Psoas muscle (tissue), 8 donors: ENCODE results near the gene GLMP. TPM values are rescaled to one million over a fixed set of nuclear protein-coding genes. Genes with fewer than 3 reads are reported as not detected.

Experiments
- ATAC-seq, 4 donors: fragments of 200-7000 bp; cut with Tn5 transposase; one replicate each; pipeline ENCODE4 v1.9.1; 2020; ENCODE audit warnings: moderate library complexity in 3 of 4, mild to moderate bottlenecking in 2 of 4
- DNase-seq, 2 donors: peaks; one replicate each; pipeline ENCODE4 v3.0.0-alpha.2; 2020
- H3K27ac ChIP-seq: fragments of 200-600 bp; one replicate; pipeline ENCODE4 v1.8.0; 2022
- H3K27me3 ChIP-seq, 3 donors: fragments of 200-600 bp in 1 of 3; one replicate each; pipeline versions ENCODE4 v1.6.1 to v1.8.0; 2013 to 2022; ENCODE audit warnings: low read length in 2 of 3, mild to moderate bottlenecking in 2 of 3, moderate library complexity in 1 of 3; ENCODE audit not compliant: insufficient read depth in 3 of 3
- H3K36me3 ChIP-seq, 2 donors: fragments of 200-600 bp in 1 of 2; one replicate each; pipeline versions ENCODE4 v1.6.1 to v1.8.0; 2013 to 2022; ENCODE audit warnings: low read depth in 1 of 2, mild to moderate bottlenecking in 1 of 2, moderate library complexity in 1 of 2; ENCODE audit not compliant: insufficient read depth in 1 of 2
- H3K4me1 ChIP-seq: fragments of 200-600 bp; one replicate; pipeline ENCODE4 v1.8.0; 2022
- H3K4me3 ChIP-seq: fragments of 200-600 bp; one replicate; pipeline ENCODE4 v1.8.0; 2022; ENCODE audit warnings: mild to moderate bottlenecking
- H3K9me3 ChIP-seq: fragments of 200-600 bp; one replicate; pipeline ENCODE4 v1.8.0; 2022
- WGBS, 3 donors: extraction: QIAGEN DNeasy Blood & Tissue Kit; methylation state at CpG; one replicate each; pipeline versions ENCODE4 v1.1.6 to v1.1.7; 2013; 5-methylcytosine and 5-hydroxymethylcytosine counted together
- intact Hi-C, 2 donors: fragments of 100-400 bp; cut with DNase I; formaldehyde crosslinking; loops; one replicate each; pipeline versions ENCODE4 v1.11.0 to v1.14.2; 2022
- polyA plus RNA-seq, 3 donors: library from polyadenylated mRNA; stranded (reverse); fragments of 200-250 nt; gene quantifications; one replicate each; pipeline ENCODE4 v1.2.3, GENCODE V29; 2013
- total RNA-seq, 4 donors: library from RNA; stranded (reverse); fragmentation: NEBNext Ultra II Directional in 2 of 4; extraction: Animal tissue kit (Norgen Biotek cat#: 25700) in 2 of 4; gene quantifications; one replicate each; pipeline versions ENCODE4 v1.2.1 to v1.2.4, GENCODE V29; 2021 to 2023
- TF ChIP-seq, protein P1 (sequence below): fragments of 200-600 bp; IDR thresholded peaks from one replicate; pipeline ENCODE4 v1.8.0; 2022; ENCODE audit warnings: antibody characterized with exemption
- donor health status: healthy with polysubstance abuse.
- donor health status: DM: no; HTN: no; CAD: no; lungs with moderate emphysema.
- donor health status: Bipolar disorder and iron deficiency.
- donor health status: healthy.
- donor health status: DM: yes; HTN: yes; CAD: no.
- donor health status: DM: no; HTN: no; CAD: no.
- donor health status: DM: no; HTN: no; CAD: no.
- donor health status: DM: yes; HTN: yes; CAD: no.

GLMP gene
- total and polyA plus RNA-seq, 7 donors = 5.1 to 9.6 (median 7.4) TPM

DNA sequence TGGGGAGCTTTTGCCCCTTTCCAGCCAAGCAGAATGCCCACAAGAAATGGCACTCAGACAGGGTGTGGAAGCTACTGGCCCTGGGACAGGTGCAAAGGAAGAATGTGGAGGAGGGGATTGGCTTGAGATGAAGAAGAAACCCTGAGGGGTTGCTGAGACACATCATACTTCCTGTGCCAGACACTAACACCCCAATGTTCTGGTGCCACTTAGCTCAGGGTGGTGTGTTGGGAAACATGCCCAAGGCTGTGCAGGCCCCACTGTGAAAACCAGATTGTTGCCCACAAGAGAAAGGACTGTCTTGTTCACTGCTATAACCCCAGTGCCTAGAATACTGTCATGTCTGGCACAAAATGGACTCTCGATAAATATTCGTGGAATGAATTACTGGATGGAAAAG, 37.8 kb downstream of the GLMP start:
- H3K4me3 ChIP-seq = no peak overlapping the region
- H3K4me1 ChIP-seq = no peaks in the 10 kb centered on the region
- intact Hi-C loops = no loop called here
- peaks cover 16 to 100% of the 10 kb centered on the region in 2 donors for H3K36me3 ChIP-seq
- DNase-seq (no peak), ATAC-seq (no peak)
- no peaks in the 10 kb centered on the region for H3K9me3 ChIP-seq
- no peaks in the 10 kb centered on the region for H3K27me3 ChIP-seq
- TF ChIP-seq, protein P1, sequence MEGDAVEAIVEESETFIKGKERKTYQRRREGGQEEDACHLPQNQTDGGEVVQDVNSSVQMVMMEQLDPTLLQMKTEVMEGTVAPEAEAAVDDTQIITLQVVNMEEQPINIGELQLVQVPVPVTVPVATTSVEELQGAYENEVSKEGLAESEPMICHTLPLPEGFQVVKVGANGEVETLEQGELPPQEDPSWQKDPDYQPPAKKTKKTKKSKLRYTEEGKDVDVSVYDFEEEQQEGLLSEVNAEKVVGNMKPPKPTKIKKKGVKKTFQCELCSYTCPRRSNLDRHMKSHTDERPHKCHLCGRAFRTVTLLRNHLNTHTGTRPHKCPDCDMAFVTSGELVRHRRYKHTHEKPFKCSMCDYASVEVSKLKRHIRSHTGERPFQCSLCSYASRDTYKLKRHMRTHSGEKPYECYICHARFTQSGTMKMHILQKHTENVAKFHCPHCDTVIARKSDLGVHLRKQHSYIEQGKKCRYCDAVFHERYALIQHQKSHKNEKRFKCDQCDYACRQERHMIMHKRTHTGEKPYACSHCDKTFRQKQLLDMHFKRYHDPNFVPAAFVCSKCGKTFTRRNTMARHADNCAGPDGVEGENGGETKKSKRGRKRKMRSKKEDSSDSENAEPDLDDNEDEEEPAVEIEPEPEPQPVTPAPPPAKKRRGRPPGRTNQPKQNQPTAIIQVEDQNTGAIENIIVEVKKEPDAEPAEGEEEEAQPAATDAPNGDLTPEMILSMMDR = no peak
- no peak overlapping the region for H3K27ac ChIP-seq
- WGBS, 3 donors = 87 to 93% (median 87%) methylated on average over 2 of the region's 2 CpGs

DNA sequence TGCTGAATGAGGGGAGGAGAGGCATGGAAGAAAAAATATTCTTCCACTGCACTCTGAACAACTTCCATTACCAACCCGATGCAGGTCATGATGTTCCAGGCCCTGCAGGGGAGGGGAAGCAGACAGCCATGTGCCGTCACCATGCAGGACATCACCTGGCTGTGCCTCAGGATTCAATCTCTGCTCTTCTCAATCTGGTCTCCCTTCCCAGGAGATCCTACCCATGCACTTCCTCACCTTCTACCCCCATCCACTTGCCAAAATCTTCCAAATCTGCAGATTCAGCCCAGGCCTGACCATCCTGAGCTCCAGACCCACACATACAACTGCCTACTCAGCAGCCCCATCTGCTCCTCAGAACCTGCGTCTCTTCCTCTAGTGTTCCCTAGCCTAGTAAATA, 41.8 kb downstream of the GLMP start:
- peaks cover under 1 to 100% of the 10 kb centered on the region in 2 donors for H3K36me3 ChIP-seq
- no peak overlapping the region for H3K27ac ChIP-seq
- TF ChIP-seq, protein P1 = no peak
- no peaks in the 10 kb centered on the region for H3K4me1 ChIP-seq
- H3K27me3 ChIP-seq = no peaks in the 10 kb centered on the region
- peak in 1 of 2 donors; percentile 21 for DNase-seq
- no peaks in the 10 kb centered on the region for H3K9me3 ChIP-seq
- intact Hi-C loops = no loop called here
- ATAC-seq = no peak
- whole genome bisulfite sequencing, 3 donors = 88 to 96% (median 93%) methylated on average over 3 of the region's 3 CpGs
- no peak overlapping the region for H3K4me3 ChIP-seq

DNA sequence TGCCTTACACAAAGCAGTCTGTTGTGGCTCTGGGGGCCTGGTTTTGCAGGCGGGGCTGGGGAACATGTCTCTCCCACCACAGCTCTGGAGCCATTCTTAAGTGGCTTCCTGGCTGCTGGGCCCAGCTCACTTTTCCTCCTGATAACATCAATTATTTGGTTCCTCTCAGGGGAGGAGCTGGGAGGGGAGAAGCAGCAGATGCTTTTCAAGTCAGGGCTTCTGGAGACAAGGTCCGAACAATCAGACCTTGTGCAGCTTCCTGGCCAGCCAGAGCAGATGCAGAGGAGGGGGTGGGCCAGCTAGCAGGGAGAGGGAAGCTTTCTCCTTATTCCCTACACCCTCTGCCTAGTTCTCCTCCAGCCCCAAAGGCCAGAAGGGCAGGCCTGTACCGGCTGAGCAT, 44.0 kb downstream of the GLMP start:
- TF ChIP-seq, protein P1 = no peak
- DNase-seq (peak in 1 of 2 donors; percentile 51), ATAC-seq (no peak)
- intact Hi-C loops = no loop called here
- Histone ChIP-seq H3K9me3 (no peaks in the 10 kb centered on the region), H3K4me1 (no peaks in the 10 kb centered on the region), H3K4me3 (no peak overlapping the region), H3K27ac (no peak overlapping the region), H3K27me3 (peaks cover 0 to 2% (median 0%) of the 10 kb centered on the region in 3 donors), H3K36me3 (peaks cover 0 to 79% of the 10 kb centered on the region in 2 donors)
- WGBS, 3 donors = 38 to 59% (median 54%) methylated on average over 3 of the region's 3 CpGs

DNA sequence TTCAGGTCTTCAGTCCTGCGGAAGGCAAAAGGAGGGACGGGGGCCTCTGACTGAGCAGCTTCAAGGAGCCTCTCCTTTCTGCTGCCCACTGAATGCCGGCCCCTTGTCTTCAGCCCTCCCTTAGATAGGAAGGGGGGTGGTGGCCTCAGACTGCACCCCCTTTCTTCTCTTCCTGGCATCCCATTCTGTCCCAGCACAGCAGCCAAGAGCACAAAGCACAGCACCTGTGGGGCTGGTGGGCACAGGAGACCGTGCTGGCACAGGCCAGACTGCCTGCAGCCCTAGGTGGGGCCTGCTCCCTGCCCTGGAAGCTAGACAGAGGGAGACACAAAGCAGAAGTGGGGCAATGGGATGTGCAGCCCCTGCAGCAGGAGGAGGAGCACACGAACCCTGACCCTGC, 45.9 kb downstream of the GLMP start:
- Histone ChIP-seq H3K36me3 (peaks cover 0 to 59% of the 10 kb centered on the region in 2 donors), H3K27ac (no peak overlapping the region), H3K4me3 (no peak overlapping the region), H3K9me3 (no peaks in the 10 kb centered on the region), H3K27me3 (peaks cover 0 to 17% (median 10%) of the 10 kb centered on the region in 3 donors), H3K4me1 (peaks cover 9% of the 10 kb centered on the region)
- intact Hi-C loops = no loop called here
- TF ChIP-seq, protein P1 = no peak
- no peak for ATAC-seq
- peak in 1 of 2 donors; percentile 44 for DNase-seq
- 83 to 89% (median 87%) methylated on average over 5 of the region's 5 CpGs for WGBS, 3 donors

DNA sequence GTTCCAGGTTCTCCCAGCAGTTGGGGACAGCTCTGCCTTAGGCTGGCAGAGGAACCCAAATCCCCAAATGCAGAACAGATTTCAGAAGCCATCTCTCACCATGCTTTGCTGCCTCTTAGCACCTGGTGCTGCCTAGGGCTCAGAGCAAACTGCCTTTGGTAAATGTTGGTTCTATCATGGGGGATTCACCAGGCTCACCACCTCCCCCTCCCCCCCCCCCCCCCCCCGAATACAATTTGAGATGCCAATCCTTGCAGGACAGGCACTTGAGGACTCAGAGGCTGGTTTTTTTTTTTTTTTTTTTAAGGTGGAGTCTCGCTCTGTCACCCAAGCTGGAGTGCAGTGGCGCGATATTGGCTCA, 47.2 kb downstream of the GLMP start:
- no peak overlapping the region for H3K27ac ChIP-seq
- peaks cover 0 to 17% (median 10%) of the 10 kb centered on the region in 3 donors for H3K27me3 ChIP-seq
- no peak for DNase-seq
- intact Hi-C loops = no loop called here
- TF ChIP-seq, protein P1 = no peak
- H3K4me3 ChIP-seq = no peak overlapping the region
- 71 to 80% (median 79%) methylated on average over 2 to 4 of the region's 4 CpGs for WGBS, 3 donors
- H3K4me1 ChIP-seq = peaks cover 9% of the 10 kb centered on the region
- H3K36me3 ChIP-seq = peaks cover 0 to 46% of the 10 kb centered on the region in 2 donors
- H3K9me3 ChIP-seq = no peaks in the 10 kb centered on the region
- ATAC-seq = no peak
